K562 (cell line): ENCODE results near the gene BSDC1. TPM values are rescaled to one million over a fixed set of nuclear protein-coding genes. Genes with fewer than 3 reads are reported as not detected.
A peak's percentile ranks its signal among the peaks of the same experiment; 100 is the strongest.

ENCODE experiments used
- C11orf30 ChIP-seq: fragments of 450-650 bp; IDR thresholded peaks from 2 replicates; pipeline ENCODE4 v1.6.1; 2016; ENCODE audit warnings: low read depth, mild to moderate bottlenecking
- CHAMP1 ChIP-seq: fragments of 450-650 bp; IDR thresholded peaks from 2 replicates; pipeline ENCODE4 v1.6.1; 2016; ENCODE audit warnings: mild to moderate bottlenecking
- CXXC5 ChIP-seq: fragments of 250-450 bp; sonication (Bioruptor Pico); IDR thresholded peaks from 2 replicates; pipeline ENCODE4 v1.8.0; 2022; ENCODE audit warnings: inconsistent platforms, mild to moderate bottlenecking, moderate library complexity
- DIDO1 ChIP-seq: fragments of 450-650 bp; IDR thresholded peaks from 2 replicates; pipeline ENCODE4 v1.6.1; 2016; ENCODE audit warnings: low read depth, missing biosample characterization, missing genetic modification characterization
- E2F3 ChIP-seq: fragments of 250-450 bp; sonication (Bioruptor Pico); IDR thresholded peaks from 2 replicates; pipeline ENCODE4 v1.4.0; 2020; ENCODE audit warnings: mild to moderate bottlenecking
- ETV1 ChIP-seq: fragments of 450-650 bp; conservative IDR thresholded peaks from 2 replicates; pipeline ENCODE4 v1.6.1; 2016; ENCODE audit warnings: missing genetic modification characterization, control low read depth, low read depth, missing compliant biosample characterization
- HINFP ChIP-seq: fragments of 450-650 bp; conservative IDR thresholded peaks from 2 replicates; pipeline ENCODE4 v1.6.1; 2016; ENCODE audit warnings: missing genetic modification characterization, low read depth, mild to moderate bottlenecking, control low read depth, missing compliant biosample characterization
- HMG20B ChIP-seq: fragments of 250-450 bp; sonication (Bioruptor Pico); IDR thresholded peaks from 2 replicates; pipeline ENCODE4 v1.5.0; 2021; ENCODE audit warnings: mild to moderate bottlenecking
- NCOR1 ChIP-seq: fragments of 450-650 bp; IDR thresholded peaks from 2 replicates; pipeline ENCODE4 v1.6.1; 2016; ENCODE audit warnings: mild to moderate bottlenecking, moderate library complexity
- PHF21A ChIP-seq: fragments of 450-650 bp; IDR thresholded peaks from 2 replicates; pipeline ENCODE4 v1.6.1; 2017; ENCODE audit warnings: low read depth, borderline replicate concordance
- PHF8 ChIP-seq: fragments of 200-600 bp; sonication (generic); IDR thresholded peaks from 2 replicates; pipeline ENCODE4 v1.6.1; 2012; ENCODE audit warnings: mixed run types, mild to moderate bottlenecking, inconsistent platforms, low read length, moderate library complexity, borderline replicate concordance
- POLR2AphosphoS5 ChIP-seq: IDR thresholded peaks from 2 replicates; pipeline ENCODE4 v1.6.1; 2011; ENCODE audit warnings: mild to moderate bottlenecking, low read depth, low read length, moderate library complexity; ENCODE audit not compliant: control insufficient read depth, insufficient read depth
- POLR3G ChIP-seq: IDR thresholded peaks from 2 replicates; pipeline ENCODE4 v1.6.1; 2011; ENCODE audit not compliant: insufficient read length, insufficient replicate concordance; ENCODE audit errors: extremely low read depth
- PRDM10 ChIP-seq: fragments of 450-650 bp; IDR thresholded peaks from 2 replicates; pipeline ENCODE4 v1.6.1; 2018; ENCODE audit not compliant: partially characterized antibody
- SMAD4 ChIP-seq: fragments of 250-450 bp; sonication (Bioruptor Pico); conservative IDR thresholded peaks from 2 replicates; pipeline ENCODE4 v1.8.0; 2021; ENCODE audit warnings: inconsistent platforms, mild to moderate bottlenecking, moderate library complexity
- STAT5B ChIP-seq: fragments of 250-450 bp; sonication (Bioruptor Pico); IDR thresholded peaks from 2 replicates; pipeline ENCODE4 v1.8.0; 2021; ENCODE audit warnings: mild to moderate bottlenecking, inconsistent platforms
- TAF1 ChIP-seq: IDR thresholded peaks from 2 replicates; pipeline ENCODE4 v1.6.1; 2011; ENCODE audit warnings: mild to moderate bottlenecking, low read length, moderate library complexity; ENCODE audit not compliant: insufficient read depth, control insufficient read depth, severe bottlenecking; ENCODE audit errors: extremely low read depth
- ZBTB12 ChIP-seq: fragments of 250-450 bp; sonication (Bioruptor Pico); IDR thresholded peaks from 2 replicates; pipeline ENCODE4 v1.4.0; 2020
- ZBTB7A ChIP-seq: IDR thresholded peaks from 2 replicates; pipeline ENCODE4 v1.6.1; 2011; ENCODE audit warnings: low read depth, mild to moderate bottlenecking, low read length, moderate library complexity, borderline replicate concordance; ENCODE audit not compliant: control insufficient read depth
- polyA plus RNA-seq, 8 experiments: library from polyadenylated mRNA; depleted of rRNA in 4 of 8; stranded (reverse) in 5 of 8; unstranded in 3 of 8; fragments of >200 nt; fragmentation: Nextera tagmentation in 2 of 8; fragmentation: Illumina TruSeq in 1 of 8; extraction: Ambion mirVana in 2 of 8; extraction: Trizol in 1 of 8; gene quantifications; 2 replicates each; pipeline versions ENCODE4 v1.2.1 to v1.2.3, GENCODE V29; 2011 to 2014; ENCODE audit warnings: inconsistent platforms in 1 of 8, missing spikeins in 1 of 8
- total RNA-seq, 7 experiments: library from RNA; depleted of rRNA in 6 of 7; stranded (reverse); fragments of >200 nt in 6 of 7; fragmentation: Illumina TruSeq in 2 of 7; extraction: Trizol in 2 of 7; gene quantifications; 2 replicates each; pipeline versions ENCODE4 v1.2.1 to v1.2.3, GENCODE V29; 2011 to 2021; ENCODE audit warnings: low replicate concordance in 1 of 7

BSDC1 gene
- total and polyA plus RNA-seq, 9 of the 15 experiments (the other 6 are each of a cell fraction or from before 2014, with no cell fraction given) = 10.2 to 96.8 (median 73.1) TPM

- peak; percentile 42 for TF ChIP-seq CXXC5 (CRISPR knock-in tag)
- no peak for TF ChIP-seq PRDM10
- TF ChIP-seq E2F3 (CRISPR knock-in tag) = no peak
- peak; percentile 79 for TF ChIP-seq SMAD4
- peak; percentile 41; the same call in 1 of the 2 replicates for TF ChIP-seq ZBTB12 (CRISPR knock-in tag)
- peak; percentile 81 for TF ChIP-seq ETV1 (tag)
- TF ChIP-seq HINFP (tag) = 0 out of 2 replicates have a peak, but pooled peaks have one; percentile 49
- peak; percentile 51; the same call in 1 of the 2 replicates for TF ChIP-seq PHF8
- TF ChIP-seq C11orf30 = no peak
- no peak; the same call in none of the 2 replicates for TF ChIP-seq DIDO1 (tag)
- TF ChIP-seq POLR2AphosphoS5 = no peak
- no peak for TF ChIP-seq CHAMP1
- no peak for TF ChIP-seq STAT5B (CRISPR knock-in tag)
- TF ChIP-seq PHF21A = no peak
- TF ChIP-seq ZBTB7A = peak; percentile 85
- no peak for TF ChIP-seq HMG20B (CRISPR knock-in tag)
- TF ChIP-seq NCOR1 = peak; percentile 19
- TF ChIP-seq TAF1 = peak; percentile 16
- TF ChIP-seq POLR3G = no peak
Observed at GRCh38 chr1:32350785-32351398, 43.3 kb downstream of the BSDC1 start (continued).
